ENCODE measurements around the gene ACAA2.
"Not testable (repeated sequence)": the region's sequence is repeated elsewhere in the genome, so short reads cannot be mapped to it uniquely, and the experiment has no call there.

GRCh38 chr18:49800491-49800890 is 12.8 kb downstream of the ACAA2 start:
- not testable (repeated sequence) for TF ChIP-seq HDAC6 (IDR thresholded peaks at IDR 0.05; ENCODE audit: low read depth, low read length); MAX (IDR thresholded peaks at IDR 0.05); RNF2 (IDR thresholded peaks at IDR 0.05; ENCODE audit: borderline replicate concordance, low read depth, low read length, missing control alignments, poor library complexity, severe bottlenecking); RFX5 (IDR thresholded peaks at IDR 0.05; ENCODE audit: borderline replicate concordance, low read depth, low read length); EZH2 (IDR thresholded peaks at IDR 0.05; ENCODE audit: low read depth, low read length, severe bottlenecking); POLR2A (IDR thresholded peaks at IDR 0.05; ENCODE audit: control extremely low read depth in 1 of 2, low read depth in 2 of 2, low read length in 2 of 2); BACH1 (IDR thresholded peaks at IDR 0.05; ENCODE audit: low read length)
- TF ChIP-seq, protein P1, sequence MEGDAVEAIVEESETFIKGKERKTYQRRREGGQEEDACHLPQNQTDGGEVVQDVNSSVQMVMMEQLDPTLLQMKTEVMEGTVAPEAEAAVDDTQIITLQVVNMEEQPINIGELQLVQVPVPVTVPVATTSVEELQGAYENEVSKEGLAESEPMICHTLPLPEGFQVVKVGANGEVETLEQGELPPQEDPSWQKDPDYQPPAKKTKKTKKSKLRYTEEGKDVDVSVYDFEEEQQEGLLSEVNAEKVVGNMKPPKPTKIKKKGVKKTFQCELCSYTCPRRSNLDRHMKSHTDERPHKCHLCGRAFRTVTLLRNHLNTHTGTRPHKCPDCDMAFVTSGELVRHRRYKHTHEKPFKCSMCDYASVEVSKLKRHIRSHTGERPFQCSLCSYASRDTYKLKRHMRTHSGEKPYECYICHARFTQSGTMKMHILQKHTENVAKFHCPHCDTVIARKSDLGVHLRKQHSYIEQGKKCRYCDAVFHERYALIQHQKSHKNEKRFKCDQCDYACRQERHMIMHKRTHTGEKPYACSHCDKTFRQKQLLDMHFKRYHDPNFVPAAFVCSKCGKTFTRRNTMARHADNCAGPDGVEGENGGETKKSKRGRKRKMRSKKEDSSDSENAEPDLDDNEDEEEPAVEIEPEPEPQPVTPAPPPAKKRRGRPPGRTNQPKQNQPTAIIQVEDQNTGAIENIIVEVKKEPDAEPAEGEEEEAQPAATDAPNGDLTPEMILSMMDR (IDR thresholded peaks at IDR 0.05; ENCODE audit: control extremely low read depth in 1 of 3, insufficient read depth in 1 of 3, low read depth in 1 of 3, low read length in 3 of 3), result not testable (repeated sequence)
- TF ChIP-seq, protein P2, sequence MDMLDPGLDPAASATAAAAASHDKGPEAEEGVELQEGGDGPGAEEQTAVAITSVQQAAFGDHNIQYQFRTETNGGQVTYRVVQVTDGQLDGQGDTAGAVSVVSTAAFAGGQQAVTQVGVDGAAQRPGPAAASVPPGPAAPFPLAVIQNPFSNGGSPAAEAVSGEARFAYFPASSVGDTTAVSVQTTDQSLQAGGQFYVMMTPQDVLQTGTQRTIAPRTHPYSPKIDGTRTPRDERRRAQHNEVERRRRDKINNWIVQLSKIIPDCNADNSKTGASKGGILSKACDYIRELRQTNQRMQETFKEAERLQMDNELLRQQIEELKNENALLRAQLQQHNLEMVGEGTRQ (IDR thresholded peaks at IDR 0.05; ENCODE audit: low read length), result not testable (repeated sequence)
